ENCODE results near the gene CEP41. TPM values are rescaled to one million over a fixed set of nuclear protein-coding genes. Genes with fewer than 3 reads are reported as not detected.

The CEP41 gene
- total RNA-seq, 4 donors from 2014 or later = 1.6 to 6.6 (median 3.0) TPM

- intact Hi-C loops (cut with DNase I; ENCODE audit: low total_unique reads) = no loop called here
- TF ChIP-seq POLR2A (IDR thresholded peaks at IDR 0.05) (no peak), CTCF (IDR thresholded peaks at IDR 0.05) (no peak)
- whole genome bisulfite sequencing, 2 donors = 69 to 70% methylated on average over 7 of the region's 7 CpGs
- no peak overlapping the region for H3K4me3 ChIP-seq (ENCODE audit: low read depth, poor library complexity, severe bottlenecking)
- no peak for DNase-seq (ENCODE audit: low spot score in 2 of 2)
Observed at GRCh38 chr7:130397051-130397757, 43.6 kb downstream of the CEP41 start.

DNA sequence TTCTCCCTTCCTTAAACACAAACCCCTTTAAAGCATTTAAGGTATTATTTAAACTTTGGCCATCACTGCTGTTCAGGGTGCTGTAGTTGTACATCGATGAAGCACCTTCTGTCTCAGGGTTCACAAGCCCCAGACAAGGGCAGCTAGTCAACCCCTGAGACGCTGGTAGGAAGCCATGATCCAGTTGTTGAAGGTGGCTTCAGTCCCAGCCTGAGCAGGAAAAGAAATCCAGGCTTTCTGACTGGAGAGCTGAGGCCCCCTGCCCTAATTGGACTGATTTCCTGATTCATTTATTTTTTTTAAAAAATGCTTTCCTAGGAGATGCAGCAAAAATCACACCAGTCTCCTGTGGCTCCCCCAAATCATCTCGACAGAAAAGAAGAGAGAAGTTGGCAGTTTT lies 44.7 kb downstream of the CEP41 start:
- H3K4me3 ChIP-seq (ENCODE audit: low read depth, poor library complexity, severe bottlenecking) = no peak overlapping the region
- 59 to 64% methylated on average over 3 of the region's 3 CpGs for WGBS, 2 donors
- intact Hi-C loops (cut with DNase I; ENCODE audit: low total_unique reads) = no loop called here
- TF ChIP-seq POLR2A (IDR thresholded peaks at IDR 0.05) (no peak), CTCF (IDR thresholded peaks at IDR 0.05) (no peak)
- no peak for DNase-seq (ENCODE audit: low spot score in 2 of 2)

- no peak for TF ChIP-seq CTCF (IDR thresholded peaks at IDR 0.05)
- intact Hi-C loops (cut with DNase I; ENCODE audit: low total_unique reads) = no loop called here
- no peak for DNase-seq (ENCODE audit: low spot score in 2 of 2)
- no peak overlapping the region for H3K4me3 ChIP-seq (ENCODE audit: low read depth, poor library complexity, severe bottlenecking)
- WGBS, 2 donors = 75 to 78% methylated on average over 5 of the region's 5 CpGs
Observed at GRCh38 chr7:130395421-130395820, 45.4 kb downstream of the CEP41 start.

GRCh38 chr7:130394421-130395195 lies 46.2 kb downstream of the CEP41 start:
- 82 to 85% methylated on average over 7 of the region's 7 CpGs for WGBS, 2 donors
- DNase-seq (ENCODE audit: low spot score in 2 of 2) = no peak
- no peak for TF ChIP-seq POLR2A (IDR thresholded peaks at IDR 0.05)
- no peak for TF ChIP-seq CTCF (IDR thresholded peaks at IDR 0.05)
- H3K4me3 ChIP-seq (ENCODE audit: low read depth, poor library complexity, severe bottlenecking) = no peak overlapping the region
- intact Hi-C loops (cut with DNase I; ENCODE audit: low total_unique reads) = no loop called here

- intact Hi-C loops (cut with DNase I; ENCODE audit: low total_unique reads) = no loop called here
- TF ChIP-seq POLR2A (IDR thresholded peaks at IDR 0.05) (no peak), CTCF (IDR thresholded peaks at IDR 0.05) (no peak)
- no peak overlapping the region for H3K4me3 ChIP-seq (ENCODE audit: low read depth, poor library complexity, severe bottlenecking)
- WGBS, 2 donors = 71 to 80% methylated on average over 10 of the region's 10 CpGs
- DNase-seq (ENCODE audit: low spot score in 2 of 2) = no peak
Observed at GRCh38 chr7:130393841-130394411, 46.9 kb downstream of the CEP41 start.

Measured in lower leg skin (tissue), 4 donors.